ENCODE data around the gene PRCD.
A peak's percentile ranks its signal among the peaks of the same experiment; 100 is the strongest.

PRCD gene

GRCh38 chr17:76575570-76575969, 35.7 kb downstream of the PRCD start:
- DNase-seq = no peak

GRCh38 chr17:76576189-76576588, 36.3 kb downstream of the PRCD start:
- no peak for DNase-seq

DNA sequence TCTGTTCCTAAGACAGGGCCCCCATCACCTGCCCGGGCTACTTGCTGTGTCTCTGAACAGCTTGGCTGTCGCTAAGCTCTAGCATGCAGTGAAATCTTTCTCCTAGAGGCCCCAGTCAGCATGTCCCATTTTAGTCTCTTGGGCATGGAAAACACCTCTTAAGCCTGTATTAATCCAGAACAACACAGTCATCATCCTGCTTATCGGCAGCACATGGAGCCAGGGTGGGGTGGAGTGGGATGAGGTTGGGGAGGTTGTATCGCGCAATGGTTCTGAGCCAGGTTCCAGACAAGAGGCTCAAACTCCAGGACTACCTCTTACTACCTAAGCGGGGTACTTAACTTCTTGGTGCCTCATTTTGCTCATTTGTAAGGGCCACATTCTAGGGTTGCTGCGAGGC, 38.0 kb downstream of the PRCD start:
- DNase-seq = no peak

DNA sequence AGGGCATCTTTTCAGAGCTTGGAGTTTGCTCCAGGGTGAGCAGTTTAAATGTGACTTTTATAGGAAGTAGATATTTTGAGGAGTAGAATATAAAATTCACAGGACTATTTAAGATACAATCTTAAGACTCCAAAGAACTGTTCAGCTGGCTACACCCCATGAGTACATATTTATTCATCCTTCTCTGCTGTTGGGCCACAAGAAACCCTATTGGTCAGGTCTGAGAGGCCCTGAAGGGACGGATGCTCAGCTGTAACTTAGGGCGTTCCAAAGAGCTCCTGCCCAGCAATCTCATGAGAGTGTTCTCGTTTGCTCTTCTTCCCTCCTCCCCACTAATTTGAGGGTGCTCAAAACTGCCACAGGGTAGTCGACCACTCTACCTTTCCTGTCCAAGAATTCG, 38.5 kb downstream of the PRCD start:
- DNase-seq = no peak

GRCh38 chr17:76579281-76579680, 39.4 kb downstream of the PRCD start:
- no peak for DNase-seq

GRCh38 chr17:76581515-76581914, 41.7 kb downstream of the PRCD start:
- DNase-seq = no peak

GRCh38 chr17:76582660-76583059, 42.8 kb downstream of the PRCD start:
- no peak for DNase-seq

GRCh38 chr17:76584427-76585032, 44.7 kb downstream of the PRCD start:
- DNase-seq = no peak

DNA sequence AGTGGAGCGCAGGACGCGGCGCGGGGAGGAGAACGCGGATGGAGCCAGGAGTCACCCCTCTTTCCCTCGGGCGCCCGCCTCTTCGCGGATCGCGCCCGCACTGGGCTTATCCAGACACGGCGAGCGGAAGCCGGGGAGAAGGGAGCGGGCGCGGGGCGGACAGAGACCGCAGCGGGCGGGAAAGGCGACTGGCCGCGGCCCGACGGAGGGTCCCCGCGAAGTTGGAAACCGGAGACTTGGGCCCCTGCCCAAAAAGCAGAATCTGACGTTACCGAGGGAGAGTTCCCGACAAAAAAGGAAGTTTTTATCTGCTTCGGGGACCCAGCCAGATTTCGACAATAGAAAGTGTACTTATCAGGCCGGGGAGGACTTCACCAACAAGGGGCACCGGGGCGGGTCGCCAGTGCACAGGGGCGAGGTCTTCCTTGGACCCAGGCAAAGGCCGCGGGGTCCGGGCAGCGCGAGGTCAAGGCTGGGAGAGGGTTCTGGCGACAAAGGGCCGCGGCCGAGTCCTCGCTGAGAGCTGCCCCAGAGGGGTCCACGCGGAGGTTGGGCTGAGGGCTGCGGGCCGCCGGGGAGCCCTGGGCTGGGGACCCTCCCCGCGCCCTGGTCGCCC, 45.3 kb downstream of the PRCD start:
- no peak for DNase-seq

- peak; percentile 71 for DNase-seq
Measured at GRCh38 chr17:76585649-76586593, 46.1 kb downstream of the PRCD start, which contains the start of gene ST6GALNAC2. TSS of gene ST6GALNAC2 (minus strand) at chr17:76585860. CDS start at chr17:76585808, 52 bp downstream.

GRCh38 chr17:76586741-76587487, 47.1 kb downstream of the PRCD start:
- no peak for DNase-seq

DNA sequence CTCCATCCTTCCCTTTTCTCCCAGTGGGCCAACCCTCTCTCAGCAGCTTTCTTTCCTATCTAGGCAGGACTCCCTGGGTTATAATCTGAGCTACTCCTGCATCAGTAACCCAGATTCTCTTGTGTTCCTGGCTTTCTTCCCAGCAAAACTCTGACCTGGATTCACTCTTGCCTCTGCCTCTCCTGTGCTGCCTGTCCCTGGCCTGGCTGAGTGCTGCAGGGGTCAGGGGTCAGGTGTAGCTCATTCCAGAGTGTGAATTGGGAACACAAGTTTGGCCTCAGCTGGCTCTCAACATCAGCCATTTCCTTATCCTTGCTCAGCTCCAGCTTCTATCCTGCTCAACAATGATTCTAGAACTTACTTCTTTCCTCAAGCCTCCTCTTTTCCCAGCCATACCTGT, 48.3 kb downstream of the PRCD start:
- DNase-seq = no peak

- no peak for DNase-seq
Measured at GRCh38 chr17:76593384-76593826, 53.6 kb downstream of the PRCD start.

DNA sequence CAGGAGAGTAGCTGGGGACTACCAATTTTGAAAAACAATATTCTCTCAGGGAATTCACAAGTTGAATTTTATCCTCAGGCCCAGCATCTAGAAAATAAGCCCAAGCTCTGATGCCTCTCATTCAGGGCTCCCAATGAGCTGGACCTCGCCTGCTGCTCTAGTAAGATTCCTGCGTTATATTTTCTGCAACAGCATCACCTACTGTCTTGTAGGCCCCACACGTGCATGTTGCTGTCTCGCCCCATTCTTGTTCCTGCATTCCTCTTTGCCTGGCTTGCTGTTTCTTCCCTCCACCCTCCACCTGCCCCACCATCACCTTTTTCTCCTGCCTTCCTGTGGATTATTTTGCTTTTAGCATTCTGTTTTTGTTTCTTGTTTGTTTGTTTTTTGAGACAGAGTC, 54.1 kb downstream of the PRCD start:
- no peak for DNase-seq

- no peak for DNase-seq
Measured at GRCh38 chr17:76594690-76595089, 54.8 kb downstream of the PRCD start.

Measured in activated CD8-positive, alpha-beta memory T cell treated with anti-CD3 and anti-CD28 coated beads for 24 hours (primary cell).